SK-N-SH (cell line): ENCODE measurements around the gene DMD.

Experiments used
- CHD2 ChIP-seq: fragments of 150-350 bp; IDR thresholded peaks from 2 replicates; pipeline ENCODE4 v1.6.1; 2018; ENCODE audit warnings: low read length; ENCODE audit not compliant: partially characterized antibody
- CTCF ChIP-seq: fragments of 200-600 bp; sonication (generic); IDR thresholded peaks from 2 replicates; pipeline ENCODE4 v1.6.1; 2017; ENCODE audit warnings: antibody characterized with exemption, mild to moderate bottlenecking, moderate library complexity
- ELF1 ChIP-seq: IDR thresholded peaks from 2 replicates; pipeline ENCODE4 v1.4.0; 2012
- FOXM1 ChIP-seq: IDR thresholded peaks from 2 replicates; pipeline ENCODE4 v1.4.0; 2012; ENCODE audit warnings: low read depth, mild to moderate bottlenecking
- MAX ChIP-seq: IDR thresholded peaks from 2 replicates; pipeline ENCODE4 v1.4.0; 2012; ENCODE audit warnings: low read depth
- MXI1 ChIP-seq: IDR thresholded peaks from 2 replicates; pipeline ENCODE4 v1.6.1; 2012; ENCODE audit warnings: mild to moderate bottlenecking, low read depth, low read length, improper control_type of control experiment
- NFIC ChIP-seq: IDR thresholded peaks from 2 replicates; pipeline ENCODE4 v1.4.0; 2012; ENCODE audit warnings: borderline replicate concordance
- NRF1 ChIP-seq: IDR thresholded peaks from 2 replicates; pipeline ENCODE4 v1.6.1; 2012; ENCODE audit warnings: low read depth, mild to moderate bottlenecking, low read length
- RAD21 ChIP-seq: IDR thresholded peaks from 2 replicates; pipeline ENCODE4 v1.6.1; 2012; ENCODE audit warnings: mild to moderate bottlenecking, low read length
- REST ChIP-seq: IDR thresholded peaks from 2 replicates; pipeline ENCODE4 v1.6.1; 2012; ENCODE audit warnings: mild to moderate bottlenecking, low read depth, low read length, moderate library complexity
- SIN3A ChIP-seq: IDR thresholded peaks from 2 replicates; pipeline ENCODE4 v1.6.1; 2012; ENCODE audit warnings: low read depth, mild to moderate bottlenecking, low read length, moderate library complexity, borderline replicate concordance

- TF ChIP-seq ELF1 (no peak), MAX (no peak), CTCF (no peak), RAD21 (no peak), NFIC (no peak), SIN3A (no peak), REST (no peak), CHD2 (no peak), NRF1 (no peak), FOXM1 (no peak), MXI1 (no peak)
These were observed 1655.8 kb downstream of the DMD start for GRCh38 chrX:31555506-31555905.
